ENCODE data around the gene SERPINB1.

The SERPINB1 gene

DNA sequence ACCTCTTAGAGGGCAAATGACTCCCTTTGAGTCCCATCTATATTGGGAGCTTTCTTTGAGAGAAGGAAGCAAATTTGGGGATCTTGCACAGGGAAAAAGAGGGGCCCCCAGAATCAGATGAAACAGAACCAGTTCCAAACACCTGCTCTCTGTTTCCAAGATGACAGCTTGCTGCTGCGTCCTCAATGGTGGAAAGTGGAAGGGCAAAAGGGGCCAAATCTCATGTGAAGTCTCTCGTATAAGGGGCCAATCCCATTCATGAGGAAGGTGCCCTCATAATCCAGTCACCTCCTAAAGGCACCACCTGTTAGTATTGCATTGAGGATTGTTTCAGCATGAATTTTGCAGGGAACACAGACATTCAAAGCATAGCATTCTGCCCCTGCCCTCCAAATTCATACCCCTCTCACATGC lies 483 bp upstream of the SERPINB1 start:
- Histone ChIP-seq H3K4me3 (ENCODE audit: low read depth, low read length) (no peak overlapping the region), H3K36me3 (no peaks in the 10 kb centered on the region), H3K27me3 (no peaks in the 10 kb centered on the region), H3K9me3 (no peaks in the 10 kb centered on the region), H3K4me1 (no peaks in the 10 kb centered on the region)
- no peak for DNase-seq
- TF ChIP-seq, protein P1, sequence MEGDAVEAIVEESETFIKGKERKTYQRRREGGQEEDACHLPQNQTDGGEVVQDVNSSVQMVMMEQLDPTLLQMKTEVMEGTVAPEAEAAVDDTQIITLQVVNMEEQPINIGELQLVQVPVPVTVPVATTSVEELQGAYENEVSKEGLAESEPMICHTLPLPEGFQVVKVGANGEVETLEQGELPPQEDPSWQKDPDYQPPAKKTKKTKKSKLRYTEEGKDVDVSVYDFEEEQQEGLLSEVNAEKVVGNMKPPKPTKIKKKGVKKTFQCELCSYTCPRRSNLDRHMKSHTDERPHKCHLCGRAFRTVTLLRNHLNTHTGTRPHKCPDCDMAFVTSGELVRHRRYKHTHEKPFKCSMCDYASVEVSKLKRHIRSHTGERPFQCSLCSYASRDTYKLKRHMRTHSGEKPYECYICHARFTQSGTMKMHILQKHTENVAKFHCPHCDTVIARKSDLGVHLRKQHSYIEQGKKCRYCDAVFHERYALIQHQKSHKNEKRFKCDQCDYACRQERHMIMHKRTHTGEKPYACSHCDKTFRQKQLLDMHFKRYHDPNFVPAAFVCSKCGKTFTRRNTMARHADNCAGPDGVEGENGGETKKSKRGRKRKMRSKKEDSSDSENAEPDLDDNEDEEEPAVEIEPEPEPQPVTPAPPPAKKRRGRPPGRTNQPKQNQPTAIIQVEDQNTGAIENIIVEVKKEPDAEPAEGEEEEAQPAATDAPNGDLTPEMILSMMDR (IDR thresholded peaks at IDR 0.05; ENCODE audit: low read depth, low read length) = no peak

DNA sequence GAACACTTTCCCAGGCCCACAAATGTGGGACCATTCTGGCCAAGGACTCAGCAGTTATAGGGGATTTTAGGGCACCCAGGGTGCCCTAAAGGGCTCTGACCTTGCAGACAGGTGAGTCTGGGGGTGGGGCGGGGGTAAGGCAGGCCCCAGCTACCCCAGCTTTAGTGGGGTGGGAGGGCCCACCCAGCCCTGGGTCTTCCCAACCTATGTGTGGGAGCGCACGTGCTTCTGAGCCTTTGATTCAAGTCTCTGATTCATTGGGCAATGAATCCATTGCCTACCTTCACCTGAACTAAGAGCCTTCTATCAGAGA lies 958 bp downstream of the SERPINB1 start:
- Histone ChIP-seq H3K4me1 (no peaks in the 10 kb centered on the region), H3K9me3 (no peaks in the 10 kb centered on the region), H3K36me3 (no peaks in the 10 kb centered on the region), H3K4me3 (ENCODE audit: low read depth, low read length) (no peak overlapping the region), H3K27me3 (no peaks in the 10 kb centered on the region)
- DNase-seq = no peak
- TF ChIP-seq, protein P1 (IDR thresholded peaks at IDR 0.05; ENCODE audit: low read depth, low read length) = no peak

DNA sequence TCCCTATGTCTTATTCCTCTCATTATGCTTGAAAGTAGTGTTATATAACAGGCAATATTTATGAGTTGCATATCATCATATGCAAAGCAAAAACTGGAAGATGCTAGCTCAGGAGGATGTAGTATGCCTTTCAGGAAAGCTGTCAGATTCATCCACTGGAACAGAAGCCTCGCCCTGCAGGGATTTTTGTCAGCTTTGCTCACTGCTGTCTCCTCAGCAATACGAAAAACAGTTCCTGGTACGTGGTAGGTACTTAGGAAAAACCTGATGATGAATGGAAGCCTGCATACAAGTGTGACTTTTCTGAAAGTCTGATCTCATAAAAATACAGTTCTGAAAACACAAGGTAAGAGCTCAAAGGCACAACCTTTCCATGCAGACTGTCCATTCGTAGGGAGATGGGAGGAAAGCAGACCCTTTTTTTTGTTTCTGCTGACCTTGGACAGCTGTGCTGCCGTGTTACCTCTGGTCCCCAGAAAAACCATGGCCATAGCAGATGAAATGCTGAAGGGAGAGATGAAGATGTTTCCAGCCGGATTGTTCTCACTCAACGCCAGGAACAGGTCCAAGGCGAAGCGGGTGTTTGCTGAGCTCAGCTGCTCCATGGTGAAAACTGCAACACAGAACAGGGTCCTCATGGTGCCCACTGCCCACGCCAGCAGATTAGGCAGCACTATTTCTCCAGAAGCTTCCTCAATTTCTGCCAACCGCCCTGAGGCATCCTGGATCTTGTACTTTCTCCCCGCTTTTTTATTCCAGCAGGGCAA lies 1.5 kb downstream of the SERPINB1 start:
- TF ChIP-seq, protein P1 (IDR thresholded peaks at IDR 0.05; ENCODE audit: low read depth, low read length) = no peak
- H3K27me3 ChIP-seq = no peaks in the 10 kb centered on the region
- no peaks in the 10 kb centered on the region for H3K9me3 ChIP-seq
- H3K4me3 ChIP-seq (ENCODE audit: low read depth, low read length) = no peak overlapping the region
- DNase-seq = no peak
- no peaks in the 10 kb centered on the region for H3K4me1 ChIP-seq
- H3K36me3 ChIP-seq = no peaks in the 10 kb centered on the region

DNA sequence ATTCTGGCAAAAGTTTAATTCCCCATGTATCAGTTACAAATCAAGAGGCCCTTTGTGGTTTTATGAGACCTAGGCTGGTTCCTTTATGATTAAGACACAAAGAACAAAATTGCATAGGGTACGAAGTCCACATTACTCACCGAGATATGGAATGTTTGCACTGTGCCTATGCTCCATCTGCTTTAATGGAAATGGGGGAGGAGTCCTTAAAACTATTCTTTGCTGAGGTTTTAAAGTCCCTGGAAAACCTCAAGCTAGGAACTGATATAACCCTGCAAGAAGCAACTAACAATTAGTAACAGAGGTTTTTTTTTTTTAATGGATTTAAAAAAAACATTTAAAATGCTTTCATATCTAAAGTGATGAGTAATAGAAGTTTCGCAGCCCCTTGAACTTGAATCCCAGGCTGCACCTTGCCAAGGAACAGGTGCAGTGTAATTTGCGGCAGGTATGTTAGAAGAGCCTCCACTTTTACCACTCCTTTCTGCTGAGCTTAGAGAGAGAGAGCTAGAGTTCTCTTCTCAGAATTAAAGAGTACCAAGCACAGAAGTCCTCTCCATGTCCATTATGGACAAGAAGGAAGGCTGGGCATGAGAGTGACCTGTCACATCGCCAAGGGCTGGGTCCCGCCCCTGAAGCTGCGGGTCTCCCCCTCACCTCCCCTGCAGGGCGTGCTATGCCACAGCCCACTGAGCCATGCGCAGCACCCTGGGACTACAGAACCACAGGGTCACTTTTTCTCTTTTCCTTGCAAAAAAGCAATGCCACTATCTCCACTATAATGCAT lies 2.3 kb downstream of the SERPINB1 start:
- Histone ChIP-seq H3K4me1 (no peaks in the 10 kb centered on the region), H3K9me3 (no peaks in the 10 kb centered on the region), H3K4me3 (ENCODE audit: low read depth, low read length) (no peak overlapping the region), H3K27me3 (no peaks in the 10 kb centered on the region), H3K36me3 (no peaks in the 10 kb centered on the region)
- no peak for DNase-seq
- TF ChIP-seq, protein P1 (IDR thresholded peaks at IDR 0.05; ENCODE audit: low read depth, low read length) = no peak

DNA sequence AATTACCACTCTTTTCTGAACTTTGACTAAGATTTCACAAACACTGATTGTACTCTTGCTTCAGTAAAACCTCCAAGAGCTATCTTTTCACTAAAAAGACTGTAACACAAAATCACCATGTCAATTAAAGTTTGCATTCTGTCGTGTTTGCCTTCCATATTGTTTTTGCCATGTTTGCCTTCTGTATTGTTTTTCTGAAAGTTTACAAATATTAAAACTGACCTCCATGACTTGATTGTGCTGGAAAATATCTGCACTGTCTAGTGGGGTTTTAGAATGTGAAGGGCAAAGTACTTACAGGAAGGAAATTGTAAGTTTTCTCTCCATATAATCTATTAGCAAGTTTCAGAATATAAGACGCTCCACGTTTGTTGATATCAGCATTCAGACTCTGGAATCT lies 3.4 kb downstream of the SERPINB1 start:
- Histone ChIP-seq H3K9me3 (no peaks in the 10 kb centered on the region), H3K4me3 (ENCODE audit: low read depth, low read length) (no peak overlapping the region), H3K27me3 (no peaks in the 10 kb centered on the region), H3K36me3 (no peaks in the 10 kb centered on the region), H3K4me1 (no peaks in the 10 kb centered on the region)
- TF ChIP-seq, protein P1 (IDR thresholded peaks at IDR 0.05; ENCODE audit: low read depth, low read length) = no peak
- no peak for DNase-seq

DNA sequence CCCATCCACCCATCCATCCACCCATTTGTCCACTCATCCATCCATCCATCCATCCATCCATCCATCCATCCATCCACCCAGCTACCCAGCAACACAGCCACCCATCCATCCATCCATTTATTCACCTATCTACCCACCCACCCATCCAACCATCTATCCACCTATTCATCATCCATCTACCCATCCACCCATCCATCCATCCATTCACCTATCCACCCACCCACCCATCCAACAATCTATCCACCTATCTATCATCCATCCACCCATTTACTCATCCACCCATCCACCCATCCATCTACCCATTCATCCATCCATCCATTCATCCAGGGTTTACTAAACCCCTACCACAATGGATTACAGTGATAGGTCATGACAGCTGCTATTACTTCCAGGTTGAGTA lies 7.4 kb downstream of the SERPINB1 start:
- DNase-seq = no peak
- Histone ChIP-seq H3K4me3 (ENCODE audit: low read depth, low read length) (no peak overlapping the region), H3K4me1 (no peaks in the 10 kb centered on the region), H3K27me3 (no peaks in the 10 kb centered on the region), H3K9me3 (no peaks in the 10 kb centered on the region; the same call in 1 of the 2 replicates), H3K36me3 (no peaks in the 10 kb centered on the region)
- TF ChIP-seq, protein P1 (IDR thresholded peaks at IDR 0.05; ENCODE audit: low read depth, low read length) = no peak

Measured in BE2C (cell line).